Memory B cell (primary cell): ENCODE data around the gene RAP1GAP2.

Experiments used
- ATAC-seq: fragments of 150-1000 bp; cut with Tn5 transposase; 2 replicates; pipeline ENCODE4 v1.10.0; 2021; ENCODE audit warnings: low read depth, mild to moderate bottlenecking, moderate library complexity
- DNase-seq, 2 donors: peaks; one replicate each; pipeline ENCODE4 v3.0.0; 2022; ENCODE audit warnings: low spot score in 2 of 2
- H3K27ac Mint-ChIP-seq: one replicate; pipeline ENCODE4 v1.8.0; 2022; ENCODE audit warnings: mild to moderate bottlenecking, moderate library complexity, mixed read lengths
- H3K27me3 Mint-ChIP-seq: one replicate; pipeline ENCODE4 v1.8.0; 2022; ENCODE audit warnings: mixed read lengths
- H3K36me3 Mint-ChIP-seq: one replicate; pipeline ENCODE4 v1.8.0; 2022; ENCODE audit warnings: mild to moderate bottlenecking, mixed read lengths
- H3K4me1 Mint-ChIP-seq: one replicate; pipeline ENCODE4 v1.8.0; 2022; ENCODE audit warnings: mixed read lengths
- H3K4me3 Mint-ChIP-seq: one replicate; pipeline ENCODE4 v1.8.0; 2022; ENCODE audit warnings: mild to moderate bottlenecking, moderate library complexity, mixed read lengths
- H3K9me3 Mint-ChIP-seq: one replicate; pipeline ENCODE4 v1.8.0; 2022; ENCODE audit warnings: mixed read lengths

Gene RAP1GAP2

GRCh38 chr17:2961446-2961845 is 165.2 kb downstream of the RAP1GAP2 start:
- H3K27me3 Mint-ChIP-seq = no peaks in the 10 kb centered on the region
- ATAC-seq (no peak), DNase-seq (no peak)
- no peak overlapping the region for H3K4me3 Mint-ChIP-seq
- H3K9me3 Mint-ChIP-seq = no peaks in the 10 kb centered on the region
- H3K36me3 Mint-ChIP-seq = peaks cover 15% of the 10 kb centered on the region
- H3K4me1 Mint-ChIP-seq = no peaks in the 10 kb centered on the region
- no peak overlapping the region for H3K27ac Mint-ChIP-seq

- ATAC-seq (no peak), DNase-seq (no peak)
- Mint-ChIP-seq H3K27me3 (no peaks in the 10 kb centered on the region), H3K27ac (no peak overlapping the region), H3K4me3 (no peak overlapping the region), H3K36me3 (peaks cover 20% of the 10 kb centered on the region), H3K4me1 (no peaks in the 10 kb centered on the region), H3K9me3 (no peaks in the 10 kb centered on the region)
Observed at GRCh38 chr17:2962236-2962635, 166.0 kb downstream of the RAP1GAP2 start.

- ATAC-seq (no peak), DNase-seq (no peak)
- Mint-ChIP-seq H3K27me3 (no peaks in the 10 kb centered on the region), H3K36me3 (peaks cover 20% of the 10 kb centered on the region), H3K9me3 (no peaks in the 10 kb centered on the region), H3K4me1 (no peaks in the 10 kb centered on the region), H3K27ac (no peak overlapping the region), H3K4me3 (no peak overlapping the region)
Observed at GRCh38 chr17:2962729-2963128, 166.5 kb downstream of the RAP1GAP2 start.

- ATAC-seq (no peak), DNase-seq (no peak)
- Mint-ChIP-seq H3K4me1 (no peaks in the 10 kb centered on the region), H3K9me3 (no peaks in the 10 kb centered on the region), H3K27ac (no peak overlapping the region), H3K4me3 (no peak overlapping the region), H3K27me3 (no peaks in the 10 kb centered on the region), H3K36me3 (peaks cover 26% of the 10 kb centered on the region)
Observed at GRCh38 chr17:2963332-2964027, 167.2 kb downstream of the RAP1GAP2 start.

- Mint-ChIP-seq H3K27ac (no peak overlapping the region), H3K36me3 (peaks cover 26% of the 10 kb centered on the region), H3K27me3 (no peaks in the 10 kb centered on the region), H3K4me3 (no peak overlapping the region), H3K9me3 (no peaks in the 10 kb centered on the region), H3K4me1 (no peaks in the 10 kb centered on the region)
- ATAC-seq (no peak), DNase-seq (no peak)
Observed at GRCh38 chr17:2964028-2964356, 167.8 kb downstream of the RAP1GAP2 start.

GRCh38 chr17:2964370-2964769 is 168.1 kb downstream of the RAP1GAP2 start:
- DNase-seq (no peak), ATAC-seq (no peak)
- no peaks in the 10 kb centered on the region for H3K9me3 Mint-ChIP-seq
- H3K4me1 Mint-ChIP-seq = no peaks in the 10 kb centered on the region
- H3K4me3 Mint-ChIP-seq = no peak overlapping the region
- no peaks in the 10 kb centered on the region for H3K27me3 Mint-ChIP-seq
- no peak overlapping the region for H3K27ac Mint-ChIP-seq
- peaks cover 23% of the 10 kb centered on the region for H3K36me3 Mint-ChIP-seq

GRCh38 chr17:2964831-2965230 is 168.6 kb downstream of the RAP1GAP2 start:
- ATAC-seq (no peak), DNase-seq (no peak)
- no peaks in the 10 kb centered on the region for H3K9me3 Mint-ChIP-seq
- no peaks in the 10 kb centered on the region for H3K4me1 Mint-ChIP-seq
- no peak overlapping the region for H3K27ac Mint-ChIP-seq
- H3K4me3 Mint-ChIP-seq = no peak overlapping the region
- H3K27me3 Mint-ChIP-seq = no peaks in the 10 kb centered on the region
- H3K36me3 Mint-ChIP-seq = peaks cover 23% of the 10 kb centered on the region

GRCh38 chr17:2965621-2966595 is 169.7 kb downstream of the RAP1GAP2 start:
- no peak overlapping the region for H3K27ac Mint-ChIP-seq
- DNase-seq (no peak), ATAC-seq (no peak)
- peaks cover 21% of the 10 kb centered on the region for H3K36me3 Mint-ChIP-seq
- H3K9me3 Mint-ChIP-seq = no peaks in the 10 kb centered on the region
- H3K4me3 Mint-ChIP-seq = no peak overlapping the region
- no peaks in the 10 kb centered on the region for H3K4me1 Mint-ChIP-seq
- no peaks in the 10 kb centered on the region for H3K27me3 Mint-ChIP-seq

- ATAC-seq = no peak
- no peaks in the 10 kb centered on the region for H3K9me3 Mint-ChIP-seq
- H3K36me3 Mint-ChIP-seq = peaks cover 21% of the 10 kb centered on the region
- H3K27me3 Mint-ChIP-seq = no peaks in the 10 kb centered on the region
- DNase-seq = no peak
- no peaks in the 10 kb centered on the region for H3K4me1 Mint-ChIP-seq
- no peak overlapping the region for H3K27ac Mint-ChIP-seq
- H3K4me3 Mint-ChIP-seq = no peak overlapping the region
Observed at GRCh38 chr17:2967515-2967914, 171.3 kb downstream of the RAP1GAP2 start.

GRCh38 chr17:2971851-2972250 is 175.6 kb downstream of the RAP1GAP2 start:
- peaks cover 2% of the 10 kb centered on the region for H3K9me3 Mint-ChIP-seq
- ATAC-seq (no peak), DNase-seq (no peak)
- H3K27ac Mint-ChIP-seq = no peak overlapping the region
- peaks cover 20% of the 10 kb centered on the region for H3K36me3 Mint-ChIP-seq
- no peak overlapping the region for H3K4me3 Mint-ChIP-seq
- H3K4me1 Mint-ChIP-seq = peaks cover 2% of the 10 kb centered on the region
- no peaks in the 10 kb centered on the region for H3K27me3 Mint-ChIP-seq

GRCh38 chr17:2972749-2973148 is 176.5 kb downstream of the RAP1GAP2 start:
- Mint-ChIP-seq H3K4me3 (no peak overlapping the region), H3K27ac (no peak overlapping the region), H3K36me3 (peaks cover 17% of the 10 kb centered on the region), H3K27me3 (no peaks in the 10 kb centered on the region), H3K4me1 (peaks cover 2% of the 10 kb centered on the region), H3K9me3 (peaks cover 2% of the 10 kb centered on the region)
- no peak for ATAC-seq
- no peak for DNase-seq

- Mint-ChIP-seq H3K4me3 (no peak overlapping the region), H3K9me3 (peaks cover 2% of the 10 kb centered on the region), H3K36me3 (peaks cover 15% of the 10 kb centered on the region), H3K27me3 (no peaks in the 10 kb centered on the region), H3K27ac (no peak overlapping the region), H3K4me1 (peaks cover 2% of the 10 kb centered on the region)
- DNase-seq (no peak), ATAC-seq (no peak)
Observed at GRCh38 chr17:2974347-2974746, 178.1 kb downstream of the RAP1GAP2 start.

GRCh38 chr17:2975469-2975958 is 179.3 kb downstream of the RAP1GAP2 start:
- ATAC-seq (no peak), DNase-seq (no peak)
- no peak overlapping the region for H3K27ac Mint-ChIP-seq
- no peak overlapping the region for H3K4me3 Mint-ChIP-seq
- H3K27me3 Mint-ChIP-seq = no peaks in the 10 kb centered on the region
- peaks cover 2% of the 10 kb centered on the region for H3K4me1 Mint-ChIP-seq
- H3K9me3 Mint-ChIP-seq = peaks cover 2% of the 10 kb centered on the region
- H3K36me3 Mint-ChIP-seq = peaks cover 18% of the 10 kb centered on the region

- H3K27ac Mint-ChIP-seq = no peak overlapping the region
- H3K27me3 Mint-ChIP-seq = no peaks in the 10 kb centered on the region
- H3K36me3 Mint-ChIP-seq = peaks cover 26% of the 10 kb centered on the region
- peaks cover 2% of the 10 kb centered on the region for H3K4me1 Mint-ChIP-seq
- H3K4me3 Mint-ChIP-seq = no peak overlapping the region
- H3K9me3 Mint-ChIP-seq = peaks cover 2% of the 10 kb centered on the region
- no peak for ATAC-seq
- no peak for DNase-seq
Observed at GRCh38 chr17:2977157-2977556, 180.9 kb downstream of the RAP1GAP2 start.
